IPS-15b (cell line): ENCODE measurements around the gene SHISA6.

Experiments
- H3K27me3 ChIP-seq: one replicate; pipeline ENCODE4 v1.6.1; 2013; ENCODE audit warnings: low read length; ENCODE audit not compliant: control insufficient read depth, insufficient read depth
- H3K36me3 ChIP-seq: one replicate; pipeline ENCODE4 v1.6.1; 2013; ENCODE audit warnings: low read length; ENCODE audit not compliant: control insufficient read depth, insufficient read depth
- H3K4me1 ChIP-seq: one replicate; pipeline ENCODE4 v1.6.1; 2013; ENCODE audit warnings: mild to moderate bottlenecking, low read length; ENCODE audit not compliant: control insufficient read depth, insufficient read depth
- H3K4me3 ChIP-seq: one replicate; pipeline ENCODE4 v1.5.1; 2013; ENCODE audit warnings: low read depth, low read length
- H3K9ac ChIP-seq: one replicate; pipeline ENCODE4 v1.6.1; 2013; ENCODE audit warnings: low read depth, mild to moderate bottlenecking, low read length
- H3K9me3 ChIP-seq: one replicate; pipeline ENCODE4 v1.6.1; 2013; ENCODE audit warnings: mild to moderate bottlenecking, low read length; ENCODE audit not compliant: control insufficient read depth, insufficient read depth

SHISA6 gene

DNA sequence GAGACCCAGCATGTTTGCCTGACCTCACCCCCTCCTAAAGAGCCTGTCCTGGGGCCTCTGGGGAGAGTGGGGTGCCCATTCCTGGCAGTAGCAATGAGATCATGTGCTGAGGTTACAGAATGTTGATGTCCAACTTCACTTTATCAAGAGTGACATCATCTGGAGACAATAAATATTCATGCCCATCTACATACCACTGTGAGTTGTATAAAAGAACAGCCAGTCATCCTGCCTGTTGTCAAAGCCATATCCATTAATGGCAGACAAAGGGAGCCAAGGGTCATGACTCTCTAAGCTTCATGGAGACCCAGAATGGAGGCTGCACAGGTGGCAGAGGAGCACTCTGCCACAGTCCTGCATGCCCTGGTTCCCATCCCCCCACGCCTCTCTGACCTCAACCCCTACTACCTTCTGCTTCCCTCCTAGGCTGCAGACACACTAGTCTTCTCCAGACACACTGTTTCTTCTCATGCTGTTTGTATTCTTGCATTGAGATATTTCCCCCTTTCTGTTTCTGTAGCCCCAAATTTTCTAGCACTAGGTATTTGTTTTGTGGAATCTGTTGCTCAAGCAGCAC, 27.1 kb downstream of the SHISA6 start:
- Histone ChIP-seq H3K4me1 (no peaks in the 10 kb centered on the region), H3K9ac (no peak overlapping the region), H3K27me3 (no peaks in the 10 kb centered on the region), H3K36me3 (no peaks in the 10 kb centered on the region), H3K4me3 (no peak overlapping the region), H3K9me3 (peaks cover 3% of the 10 kb centered on the region)

DNA sequence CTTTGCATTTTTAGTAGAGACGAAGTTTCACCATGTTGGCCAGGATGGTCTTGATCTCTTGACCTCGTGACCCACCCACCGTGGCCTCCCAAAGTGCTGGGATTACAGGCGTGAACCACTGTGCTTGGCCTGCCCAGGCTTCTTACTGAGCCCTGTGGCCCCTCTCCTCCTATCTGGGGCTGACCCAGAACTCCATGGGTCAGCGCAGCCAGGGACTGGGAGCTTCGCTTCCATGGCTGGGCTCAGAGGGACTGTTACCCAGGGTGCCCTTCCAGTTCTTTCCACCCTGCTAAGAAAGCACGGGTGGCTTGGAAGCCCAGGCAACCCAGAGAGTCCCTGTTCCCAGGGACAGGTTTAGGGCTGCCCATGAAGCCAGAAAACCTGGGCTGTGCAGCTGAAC, 28.2 kb downstream of the SHISA6 start:
- H3K27me3 ChIP-seq = no peaks in the 10 kb centered on the region
- no peaks in the 10 kb centered on the region for H3K4me1 ChIP-seq
- no peaks in the 10 kb centered on the region for H3K36me3 ChIP-seq
- peaks cover 3% of the 10 kb centered on the region for H3K9me3 ChIP-seq
- H3K4me3 ChIP-seq = no peak overlapping the region
- no peak overlapping the region for H3K9ac ChIP-seq

DNA sequence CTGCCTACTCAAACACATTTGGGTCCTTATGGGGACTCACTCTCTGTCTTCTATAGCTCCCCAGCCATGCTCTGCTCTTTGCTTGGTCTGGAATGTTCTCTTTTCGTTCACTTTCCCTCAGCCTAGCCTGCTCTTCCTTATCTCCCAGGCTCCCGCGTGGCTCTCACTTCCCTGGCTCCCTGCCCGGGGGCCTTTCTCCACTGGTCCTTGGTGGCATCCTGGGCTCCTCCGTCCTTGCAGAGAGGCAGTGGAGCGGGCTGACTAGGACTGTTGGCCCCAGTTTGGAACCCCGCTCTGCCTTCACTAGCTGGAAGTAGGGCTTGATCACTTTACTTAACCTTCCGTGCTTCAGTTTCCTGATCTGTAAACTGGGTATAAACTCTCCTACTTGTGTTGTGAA, 31.2 kb downstream of the SHISA6 start:
- Histone ChIP-seq H3K27me3 (no peaks in the 10 kb centered on the region), H3K4me3 (no peak overlapping the region), H3K9me3 (no peaks in the 10 kb centered on the region), H3K36me3 (no peaks in the 10 kb centered on the region), H3K9ac (no peak overlapping the region), H3K4me1 (no peaks in the 10 kb centered on the region)

DNA sequence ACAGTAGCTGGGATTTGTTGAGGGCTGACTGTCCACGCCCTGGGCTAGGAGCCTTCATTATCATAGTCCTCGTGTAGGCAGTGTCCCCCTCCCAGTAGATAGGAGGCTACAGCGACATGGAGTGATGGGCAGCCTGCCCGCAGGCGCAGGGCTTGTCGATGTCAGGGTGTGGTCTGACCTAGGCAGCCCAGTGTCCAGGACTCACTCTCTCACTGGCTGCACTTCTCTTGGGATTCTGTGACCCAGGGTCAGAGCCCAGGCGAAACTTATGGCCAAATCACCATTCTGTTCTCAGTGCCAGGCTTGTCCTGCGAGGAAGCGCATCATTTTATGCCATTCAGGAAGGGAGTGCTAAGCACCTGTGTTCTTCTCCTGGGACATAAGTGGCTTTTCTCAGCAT, 32.6 kb downstream of the SHISA6 start:
- Histone ChIP-seq H3K9ac (no peak overlapping the region), H3K4me3 (no peak overlapping the region), H3K9me3 (no peaks in the 10 kb centered on the region), H3K4me1 (no peaks in the 10 kb centered on the region), H3K36me3 (no peaks in the 10 kb centered on the region), H3K27me3 (no peaks in the 10 kb centered on the region)

DNA sequence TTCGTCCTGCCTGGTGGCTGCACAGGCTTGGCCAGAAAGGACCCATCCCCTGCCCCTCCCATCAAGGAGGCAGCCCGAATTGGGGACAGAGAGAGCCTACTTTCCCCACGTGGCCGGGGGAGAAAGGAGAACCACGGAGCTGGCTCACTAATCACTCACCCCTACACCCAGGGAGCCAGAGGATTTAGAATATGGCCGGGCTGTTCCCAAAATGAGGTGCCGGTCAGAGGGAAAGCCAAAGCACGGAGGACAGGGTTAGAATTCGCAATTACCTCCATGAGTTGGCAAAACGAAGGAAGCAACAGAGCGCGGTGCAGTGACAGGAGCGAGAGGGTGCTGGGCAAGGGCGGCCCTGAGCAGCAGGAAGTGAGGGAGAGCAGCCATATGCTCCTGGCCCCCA, 33.1 kb downstream of the SHISA6 start:
- H3K27me3 ChIP-seq = no peaks in the 10 kb centered on the region
- no peak overlapping the region for H3K4me3 ChIP-seq
- H3K36me3 ChIP-seq = no peaks in the 10 kb centered on the region
- H3K9ac ChIP-seq = no peak overlapping the region
- H3K9me3 ChIP-seq = no peaks in the 10 kb centered on the region
- no peaks in the 10 kb centered on the region for H3K4me1 ChIP-seq

- no peaks in the 10 kb centered on the region for H3K9me3 ChIP-seq
- no peaks in the 10 kb centered on the region for H3K27me3 ChIP-seq
- H3K4me1 ChIP-seq = no peaks in the 10 kb centered on the region
- H3K4me3 ChIP-seq = no peak overlapping the region
- no peak overlapping the region for H3K9ac ChIP-seq
- no peaks in the 10 kb centered on the region for H3K36me3 ChIP-seq
These were observed 35.5 kb downstream of the SHISA6 start for GRCh38 chr17:11276486-11276885.

- H3K4me1 ChIP-seq = no peaks in the 10 kb centered on the region
- no peak overlapping the region for H3K9ac ChIP-seq
- H3K9me3 ChIP-seq = no peaks in the 10 kb centered on the region
- no peak overlapping the region for H3K4me3 ChIP-seq
- no peaks in the 10 kb centered on the region for H3K27me3 ChIP-seq
- no peaks in the 10 kb centered on the region for H3K36me3 ChIP-seq
These were observed 37.4 kb downstream of the SHISA6 start for GRCh38 chr17:11278186-11278991.

GRCh38 chr17:11278992-11279270, 37.9 kb downstream of the SHISA6 start:
- no peak overlapping the region for H3K4me3 ChIP-seq
- H3K27me3 ChIP-seq = no peaks in the 10 kb centered on the region
- no peaks in the 10 kb centered on the region for H3K36me3 ChIP-seq

GRCh38 chr17:11279776-11280344, 38.8 kb downstream of the SHISA6 start:
- Histone ChIP-seq H3K9me3 (no peaks in the 10 kb centered on the region), H3K9ac (no peak overlapping the region), H3K27me3 (no peaks in the 10 kb centered on the region), H3K4me1 (no peaks in the 10 kb centered on the region), H3K36me3 (no peaks in the 10 kb centered on the region), H3K4me3 (no peak overlapping the region)

More at GRCh38 chr17:11278992-11279270, 37.9 kb downstream of the SHISA6 start:
- no peak overlapping the region for H3K9ac ChIP-seq
- no peaks in the 10 kb centered on the region for H3K4me1 ChIP-seq
- H3K9me3 ChIP-seq = no peaks in the 10 kb centered on the region

DNA sequence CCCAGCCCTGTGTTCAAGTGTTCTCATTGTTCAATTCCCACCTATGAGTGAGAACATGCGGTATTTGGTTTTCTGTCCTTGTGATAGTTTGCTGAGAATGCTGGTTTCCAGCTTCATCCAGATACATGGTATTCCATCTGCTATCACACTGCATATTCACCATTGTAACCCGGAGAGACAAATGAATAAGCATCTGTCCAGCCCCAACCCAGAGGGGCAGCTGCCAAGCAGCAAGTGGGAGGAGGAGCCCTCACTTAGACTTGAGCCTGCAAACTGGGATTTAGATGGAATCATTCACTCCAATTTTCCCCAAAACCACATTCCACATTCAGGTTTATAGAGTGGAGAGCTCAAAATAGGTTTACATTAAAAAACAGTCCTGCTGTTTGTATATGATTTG, 41.6 kb downstream of the SHISA6 start:
- H3K27me3 ChIP-seq = no peaks in the 10 kb centered on the region
- H3K36me3 ChIP-seq = no peaks in the 10 kb centered on the region
- H3K4me1 ChIP-seq = peaks cover 3% of the 10 kb centered on the region
- no peaks in the 10 kb centered on the region for H3K9me3 ChIP-seq
- no peak overlapping the region for H3K9ac ChIP-seq
- H3K4me3 ChIP-seq = no peak overlapping the region

- Histone ChIP-seq H3K4me1 (peaks cover 3% of the 10 kb centered on the region), H3K36me3 (no peaks in the 10 kb centered on the region), H3K4me3 (no peak overlapping the region), H3K9ac (no peak overlapping the region), H3K27me3 (no peaks in the 10 kb centered on the region), H3K9me3 (no peaks in the 10 kb centered on the region)
These were observed 43.8 kb downstream of the SHISA6 start for GRCh38 chr17:11284811-11285210.

DNA sequence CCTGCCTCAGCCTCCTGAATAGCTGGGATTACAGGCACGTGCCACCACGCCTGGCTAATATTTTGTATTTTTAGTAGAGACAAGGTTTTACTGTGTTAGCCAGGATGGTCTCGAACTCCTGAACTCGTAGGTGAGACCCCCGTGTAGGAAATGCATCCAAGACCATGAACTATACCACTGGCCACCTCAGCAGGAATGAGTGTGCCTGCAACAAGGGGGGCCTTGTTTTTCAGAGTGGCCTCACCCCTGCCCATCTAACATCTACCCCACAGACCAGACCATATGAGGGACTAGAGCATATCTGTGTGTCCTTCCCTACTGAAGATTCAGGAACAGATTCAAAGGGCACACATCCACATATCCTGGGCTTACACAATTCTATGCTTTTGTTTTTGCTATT, 44.9 kb downstream of the SHISA6 start:
- H3K36me3 ChIP-seq = no peaks in the 10 kb centered on the region
- H3K4me3 ChIP-seq = no peak overlapping the region
- H3K9ac ChIP-seq = no peak overlapping the region
- peaks cover 3% of the 10 kb centered on the region for H3K4me1 ChIP-seq
- H3K9me3 ChIP-seq = no peaks in the 10 kb centered on the region
- H3K27me3 ChIP-seq = no peaks in the 10 kb centered on the region
